DOHH2 (cell line): ENCODE results near the gene CYP2A13.

Source experiments
- EZH2phosphoT487 ChIP-seq: fragments of 200-600 bp; sonication (generic); IDR thresholded peaks from 2 replicates; pipeline ENCODE4 v1.6.1; 2017; ENCODE audit warnings: borderline replicate concordance, mild to moderate bottlenecking, antibody characterized with exemption, low read length, moderate library complexity, mixed read lengths
- TF ChIP-seq, protein P1 (sequence below): fragments of 200-600 bp; sonication (generic); IDR thresholded peaks from one replicate; pipeline ENCODE4 v1.5.1; 2014; ENCODE audit warnings: antibody characterized with exemption, mild to moderate bottlenecking, low read depth, low read length; ENCODE audit not compliant: poor library complexity, severe bottlenecking

DNA sequence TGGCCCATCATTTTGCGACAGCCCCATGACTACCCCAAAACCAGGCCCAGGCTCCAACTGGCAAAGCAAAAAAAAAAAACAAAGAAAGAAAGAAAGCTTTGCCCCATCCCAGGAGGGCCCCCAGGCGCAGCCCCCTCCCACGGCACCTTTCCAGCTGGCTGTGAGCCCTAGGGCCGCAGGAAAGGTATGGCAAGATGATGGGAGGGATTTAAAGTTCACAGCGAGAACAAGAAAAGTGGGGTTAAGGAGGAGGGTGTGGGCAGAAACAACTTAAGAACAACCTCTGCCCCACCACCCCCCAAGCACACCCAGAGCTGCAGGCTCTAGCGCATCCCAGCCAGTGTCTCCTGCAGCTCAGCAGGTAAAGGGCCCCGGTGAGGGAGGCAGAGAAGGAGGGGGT lies 25.9 kb downstream of the CYP2A13 start, which contains the start of gene CYP2F1:
- TF ChIP-seq, protein P1, sequence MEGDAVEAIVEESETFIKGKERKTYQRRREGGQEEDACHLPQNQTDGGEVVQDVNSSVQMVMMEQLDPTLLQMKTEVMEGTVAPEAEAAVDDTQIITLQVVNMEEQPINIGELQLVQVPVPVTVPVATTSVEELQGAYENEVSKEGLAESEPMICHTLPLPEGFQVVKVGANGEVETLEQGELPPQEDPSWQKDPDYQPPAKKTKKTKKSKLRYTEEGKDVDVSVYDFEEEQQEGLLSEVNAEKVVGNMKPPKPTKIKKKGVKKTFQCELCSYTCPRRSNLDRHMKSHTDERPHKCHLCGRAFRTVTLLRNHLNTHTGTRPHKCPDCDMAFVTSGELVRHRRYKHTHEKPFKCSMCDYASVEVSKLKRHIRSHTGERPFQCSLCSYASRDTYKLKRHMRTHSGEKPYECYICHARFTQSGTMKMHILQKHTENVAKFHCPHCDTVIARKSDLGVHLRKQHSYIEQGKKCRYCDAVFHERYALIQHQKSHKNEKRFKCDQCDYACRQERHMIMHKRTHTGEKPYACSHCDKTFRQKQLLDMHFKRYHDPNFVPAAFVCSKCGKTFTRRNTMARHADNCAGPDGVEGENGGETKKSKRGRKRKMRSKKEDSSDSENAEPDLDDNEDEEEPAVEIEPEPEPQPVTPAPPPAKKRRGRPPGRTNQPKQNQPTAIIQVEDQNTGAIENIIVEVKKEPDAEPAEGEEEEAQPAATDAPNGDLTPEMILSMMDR: no peak
- no peak for TF ChIP-seq EZH2phosphoT487
